CD4-positive, alpha-beta T cell treated with Interleukin-1 beta for 1 hour (primary cell): Measurements from ENCODE around the gene SULT1A3.
"Not testable (repeated sequence)": the region's sequence is repeated elsewhere in the genome, so short reads cannot be mapped to it uniquely, and the experiment has no call there.

Experiments
- DNase-seq, 2 donors: peaks; one replicate each; pipeline ENCODE4 v3.0.0-alpha.2; 2020 to 2022

SULT1A3 gene

GRCh38 chr16:30187556-30187865, 11.5 kb upstream of the SULT1A3 start:
- DNase-seq, result no peak

- DNase-seq, result no peak
These were observed 11.0 kb upstream of the SULT1A3 start for GRCh38 chr16:30187971-30188561.

GRCh38 chr16:30191158-30191557, 7.9 kb upstream of the SULT1A3 start:
- DNase-seq, result not testable (repeated sequence)

- DNase-seq, result not testable (repeated sequence)
These were observed 6.0 kb upstream of the SULT1A3 start for GRCh38 chr16:30193098-30193497.

DNA sequence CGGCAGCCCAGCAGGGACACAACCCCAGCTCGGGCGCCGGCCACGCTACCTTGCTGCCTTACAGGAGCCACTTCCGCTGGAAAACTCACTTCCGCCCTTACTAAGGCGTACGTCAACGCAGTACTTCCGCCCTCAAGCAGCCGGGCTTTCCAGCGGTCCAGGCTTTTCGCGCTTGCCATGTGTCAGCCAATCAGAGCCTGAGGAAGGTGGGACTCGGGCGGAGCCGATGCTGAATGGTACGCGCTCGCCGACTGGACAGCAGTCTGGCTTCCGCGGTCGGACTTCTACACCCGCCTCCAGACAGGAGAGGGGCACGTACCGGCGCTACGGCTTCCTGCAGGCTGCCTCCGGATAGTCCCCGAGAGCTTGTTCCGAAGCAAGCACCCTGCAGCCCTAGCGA, 5.4 kb upstream of the SULT1A3 start, which contains the start of the genes BOLA2B and SLX1A:
Gene BOLA2B (minus strand): TSS at position 52 of the 400 bp plus-strand sequence. CDS start 71 bp downstream, outside the sequence.
Gene SLX1A (plus strand): TSS at position 261 of the 400 bp plus-strand sequence. CDS start 210 bp downstream, outside the sequence.
- not testable (repeated sequence) for DNase-seq

GRCh38 chr16:30194172-30194925, 4.7 kb upstream of the SULT1A3 start:
- not testable (repeated sequence) for DNase-seq

GRCh38 chr16:30197001-30197400, 2.1 kb upstream of the SULT1A3 start:
- DNase-seq, result not testable (repeated sequence)

GRCh38 chr16:30199608-30200343, 721 bp downstream of the SULT1A3 start:
- not testable (repeated sequence) for DNase-seq

- not testable (repeated sequence) for DNase-seq
These were observed 6.6 kb downstream of the SULT1A3 start for GRCh38 chr16:30205541-30206236.

DNA sequence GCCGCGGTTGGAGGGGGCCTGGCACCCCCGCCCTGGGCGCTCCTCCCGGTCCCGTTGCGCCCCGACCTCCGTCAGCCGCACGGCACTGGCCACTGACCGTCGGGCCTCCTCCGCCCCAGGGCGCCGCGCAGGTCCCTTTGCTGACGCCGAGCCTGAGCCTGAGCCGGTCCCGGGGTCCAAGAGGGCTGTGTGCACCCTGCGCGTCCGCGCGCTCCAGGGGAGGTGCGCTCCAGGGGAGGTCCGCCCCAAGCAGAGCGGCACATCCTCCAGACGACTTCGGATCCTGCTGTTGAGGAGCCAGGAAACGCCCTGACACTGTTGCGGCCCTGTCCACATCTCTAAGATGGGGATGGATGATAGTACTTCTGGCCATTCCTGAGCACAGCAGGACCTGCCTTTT, 7.2 kb downstream of the SULT1A3 start:
- DNase-seq, result not testable (repeated sequence)

DNA sequence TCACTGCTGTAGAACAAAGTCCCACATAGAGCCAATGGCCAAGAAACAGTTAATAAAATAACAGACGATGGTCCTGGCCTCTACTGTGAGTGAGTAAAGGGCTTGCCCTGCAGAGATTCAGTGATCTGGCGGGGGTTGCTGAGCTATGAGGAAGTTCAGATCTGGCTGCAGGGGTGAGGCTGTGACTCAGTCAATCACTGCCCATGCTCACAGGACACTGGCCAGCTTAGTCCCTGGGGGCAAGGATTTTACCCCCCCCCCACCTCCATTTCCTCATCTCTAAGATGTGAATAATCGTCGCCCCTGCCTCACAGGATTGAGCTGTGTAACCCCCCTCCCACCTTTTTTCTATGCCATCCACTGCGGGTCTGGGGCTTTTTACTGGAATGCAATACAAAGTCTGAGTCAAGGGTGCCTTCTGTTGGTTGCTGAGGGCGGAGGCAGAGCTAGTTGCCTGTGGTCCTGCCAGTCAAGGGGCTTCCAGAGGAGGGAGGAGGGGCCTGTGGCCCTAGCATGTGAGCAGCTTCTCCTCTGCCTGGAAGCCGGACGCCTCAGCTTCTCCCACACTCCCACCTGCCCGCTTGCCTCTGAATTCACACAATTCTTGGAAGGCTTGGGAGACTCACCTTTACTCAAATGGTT, 8.1 kb downstream of the SULT1A3 start:
- DNase-seq, result peak in 1 of 2 donors; percentile 7

DNA sequence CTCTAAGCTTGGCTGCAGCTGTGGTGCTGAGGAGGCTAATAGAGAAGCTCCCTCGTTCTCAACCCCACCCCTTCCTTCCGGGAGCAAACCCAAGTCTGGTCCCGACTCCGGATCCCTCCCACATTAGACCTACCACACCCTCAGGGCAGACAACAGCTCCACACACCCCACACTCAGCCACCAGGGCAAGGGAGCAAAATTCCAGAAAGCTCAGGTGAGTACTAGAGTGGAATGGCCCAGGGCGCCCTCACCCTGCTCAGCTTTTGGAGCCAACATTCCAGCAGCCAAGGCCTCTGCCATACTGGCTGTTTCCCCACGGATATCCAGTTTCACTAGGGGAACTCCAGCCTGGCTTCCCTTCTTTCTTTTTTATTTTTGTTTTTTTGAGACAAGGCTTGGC, 10.0 kb downstream of the SULT1A3 start:
- DNase-seq, result peak in 1 of 2 donors; percentile 53

GRCh38 chr16:30211414-30211813, 12.4 kb downstream of the SULT1A3 start:
- not testable (repeated sequence) for DNase-seq

GRCh38 chr16:30217082-30217481, 18.0 kb downstream of the SULT1A3 start:
- DNase-seq, result not testable (repeated sequence)

- not testable (repeated sequence) for DNase-seq
These were observed 49.3 kb downstream of the SULT1A3 start, which contains the start of gene NPIPB13 for GRCh38 chr16:30248379-30248778. TSS of gene NPIPB13 (minus strand) at chr16:30248479. CDS start at chr16:30245573, 2,906 bp downstream.
